GM21515 (cell line): ENCODE measurements around the gene PDGFB.

ENCODE experiments used
- ATAC-seq: cut with Tn5 transposase; IDR thresholded peaks from one replicate; pipeline ENCODE4 v1.9.1; 2021; ENCODE audit not compliant: unreplicated experiment

PDGFB gene

DNA sequence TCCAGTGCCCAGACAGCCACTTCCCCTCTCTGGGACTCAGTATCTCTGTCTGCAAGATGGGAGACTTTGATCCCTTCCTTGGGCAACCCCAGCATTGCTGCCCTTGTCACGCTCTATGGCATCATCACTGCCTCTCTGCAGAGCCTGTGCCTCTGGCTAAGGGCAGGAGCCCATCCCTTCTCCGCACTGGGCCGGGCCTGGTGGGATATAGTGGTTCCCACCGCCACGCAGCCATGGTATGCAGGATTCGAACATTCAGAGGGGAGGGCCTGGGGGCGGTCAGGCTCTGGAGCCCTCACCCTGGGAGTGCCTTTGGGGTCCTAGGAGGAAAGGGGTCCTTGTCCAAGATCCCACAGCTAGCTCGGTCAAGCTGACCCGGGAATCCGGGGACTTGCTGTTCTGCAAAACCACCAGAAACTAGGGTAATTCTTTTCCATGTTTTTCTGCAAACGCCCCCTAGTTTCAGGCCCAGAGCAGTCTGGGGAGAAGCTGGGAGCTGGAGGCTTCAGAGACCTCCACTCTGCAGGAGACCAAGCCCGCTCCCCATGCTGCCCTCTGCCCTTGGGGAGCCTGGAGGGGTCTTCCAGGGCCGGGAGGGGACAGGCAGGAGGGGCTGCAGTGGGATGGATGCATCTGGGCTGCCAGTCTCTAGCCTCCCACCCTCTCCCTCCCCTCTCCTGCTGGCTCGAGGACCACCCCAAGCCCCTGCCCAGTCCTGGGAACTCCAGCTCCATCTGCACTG lies 67.9 kb downstream of the PDGFB start:
- ATAC-seq: no peak

DNA sequence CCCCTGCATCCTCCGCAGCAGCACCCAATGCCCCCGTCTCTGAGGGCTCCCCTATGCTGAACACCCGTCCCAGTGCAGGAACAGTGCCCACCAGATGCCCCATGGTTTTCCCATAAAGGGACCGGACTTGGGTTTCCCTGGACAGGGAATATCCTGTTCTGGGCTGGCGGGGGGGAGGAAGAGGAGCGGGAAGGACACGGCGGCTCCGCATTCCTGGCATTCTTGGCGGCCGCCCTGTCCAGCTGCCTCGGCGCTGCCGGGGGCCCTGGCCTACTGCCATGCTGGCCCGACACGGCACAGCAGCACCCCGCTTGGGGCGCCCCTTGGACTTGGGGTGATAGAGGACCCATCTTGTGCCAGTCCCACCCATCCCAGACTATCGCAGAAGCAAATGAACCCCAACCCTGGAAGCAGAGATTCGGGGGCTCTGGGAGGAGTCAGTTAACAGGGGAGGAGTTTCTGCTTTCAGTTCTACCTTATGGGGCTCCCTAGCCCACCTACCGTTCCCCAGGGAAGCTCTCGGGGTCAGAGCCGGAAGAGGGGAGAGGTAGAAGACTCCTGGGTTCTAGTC lies 68.6 kb downstream of the PDGFB start:
- ATAC-seq: no peak

DNA sequence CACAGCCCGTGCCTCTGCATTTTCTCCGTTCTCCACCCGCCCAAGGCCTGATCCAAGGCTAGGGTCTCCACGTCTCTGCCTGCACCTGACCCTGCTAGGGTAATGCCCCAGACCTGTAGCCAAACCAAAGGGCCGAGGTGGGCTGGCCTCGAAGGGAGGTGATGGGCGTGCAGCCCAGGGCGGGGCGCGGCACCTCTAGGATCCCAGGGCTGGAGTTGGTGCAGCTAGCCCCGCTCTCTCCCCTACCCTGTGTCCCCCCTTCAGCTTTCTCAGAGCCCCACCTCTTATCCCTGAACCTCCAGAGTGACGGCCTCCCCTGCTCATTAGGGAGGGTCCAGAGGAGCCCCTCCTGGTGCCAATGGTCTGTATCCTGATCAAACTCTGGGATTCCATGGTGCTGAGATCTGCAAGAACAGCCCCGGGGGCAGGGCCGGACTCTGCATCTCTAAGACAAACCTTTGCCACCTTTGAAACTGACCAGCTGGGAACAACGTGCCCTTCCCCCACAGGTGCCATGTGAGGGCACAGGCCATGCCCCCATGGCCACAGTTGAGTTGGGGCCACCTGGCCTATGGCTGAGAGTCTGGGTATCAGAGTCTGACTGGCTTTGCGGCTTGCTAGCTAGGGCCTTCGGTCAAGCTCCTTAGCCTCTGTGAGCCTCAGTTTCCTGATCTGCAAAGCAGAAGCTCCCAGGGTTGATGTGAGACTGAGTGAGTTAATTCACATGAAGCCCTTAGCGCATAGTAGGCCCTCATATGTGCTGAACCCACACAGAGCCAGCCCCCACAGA lies 69.2 kb downstream of the PDGFB start:
- no peak for ATAC-seq

DNA sequence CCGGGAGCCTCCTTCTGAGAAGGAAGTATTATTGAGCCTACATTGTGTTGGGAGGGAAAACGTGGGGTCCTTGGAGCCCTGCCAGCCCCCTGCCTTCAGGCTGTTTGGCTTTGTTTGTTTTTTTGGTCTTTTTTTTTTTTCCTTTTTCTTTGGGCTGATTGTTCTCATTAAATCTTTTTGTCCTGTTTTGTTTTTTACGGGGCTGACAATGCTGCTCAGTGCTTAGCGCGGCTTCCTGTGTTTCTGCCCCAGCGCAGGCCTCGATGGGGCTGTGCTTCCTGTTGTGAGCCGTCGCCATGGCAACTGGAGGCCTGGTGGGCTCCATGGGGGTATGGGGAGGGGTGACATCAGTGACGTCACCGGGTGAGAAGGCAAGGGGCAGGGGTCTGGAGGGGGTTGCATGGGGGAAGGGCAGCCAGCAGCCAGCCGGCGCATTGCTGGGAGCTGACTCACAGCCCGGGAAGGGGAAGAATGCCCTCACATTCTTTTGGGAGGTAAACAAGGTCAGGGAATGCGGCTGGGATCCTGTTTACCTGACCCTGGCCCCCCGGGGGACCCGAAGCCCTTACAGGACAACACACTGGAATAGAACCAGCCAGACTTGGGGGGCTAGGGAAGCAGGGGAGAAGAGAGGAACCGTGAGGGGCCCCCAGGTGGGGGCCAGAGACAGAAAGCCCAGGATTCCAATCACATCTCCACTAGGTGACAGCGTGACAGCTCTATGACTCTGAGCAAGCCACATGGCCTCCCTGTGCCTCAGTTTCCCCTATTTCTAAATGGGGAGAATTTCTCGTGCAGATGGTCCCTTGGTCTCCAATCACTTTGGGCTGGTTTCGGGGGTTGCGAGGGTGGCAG lies 70.1 kb downstream of the PDGFB start:
- no peak for ATAC-seq

DNA sequence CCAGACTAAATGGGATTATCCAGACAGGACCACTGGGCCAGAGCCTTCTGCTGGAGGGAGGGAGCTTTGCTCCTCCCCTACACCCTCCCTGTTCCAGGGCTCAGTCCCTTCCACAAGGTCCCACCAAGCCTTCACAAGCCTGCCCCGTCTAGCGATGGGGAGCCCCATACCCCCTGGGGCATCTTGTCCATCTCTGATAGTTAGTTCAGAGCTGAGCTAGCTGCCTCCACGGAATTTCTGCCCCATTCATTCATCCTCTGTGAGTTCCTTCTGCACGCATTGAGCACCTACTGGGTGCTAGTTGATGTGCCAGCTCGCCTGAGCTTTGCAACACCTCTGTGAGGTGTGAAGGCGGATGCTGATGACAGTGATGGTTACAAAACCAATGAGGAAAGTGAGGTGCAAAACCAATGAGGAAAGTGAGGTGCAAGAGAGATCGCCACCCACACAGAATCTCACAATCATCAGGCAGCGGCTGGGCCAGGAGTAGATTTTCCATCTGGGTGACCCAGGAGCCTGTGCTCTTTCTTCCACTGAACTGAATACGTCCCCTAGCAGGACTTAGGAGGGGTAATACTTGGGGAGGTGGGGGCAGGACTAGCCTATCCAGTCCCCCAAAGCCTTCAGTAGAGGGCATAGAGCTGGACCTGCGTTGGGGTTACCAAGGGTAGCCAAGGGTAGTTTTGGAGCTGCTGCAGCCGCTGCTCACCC lies 70.8 kb downstream of the PDGFB start:
- ATAC-seq: no peak
